NB4 (cell line): ENCODE results near the gene ITGB4.
A peak's percentile ranks its signal among the peaks of the same experiment; 100 is the strongest.

Experiments used
- DNase-seq: peaks from one replicate; pipeline ENCODE4 v3.0.0; 2010; ENCODE audit warnings: low read depth
- H3K4me3 ChIP-seq: one replicate; pipeline ENCODE4 v1.5.1; 2011; ENCODE audit warnings: mild to moderate bottlenecking, low read depth, low read length, moderate library complexity
- CTCF ChIP-seq: IDR thresholded peaks from one replicate; pipeline ENCODE4 v1.5.1; 2012; ENCODE audit warnings: low read depth, low read length
- MAX ChIP-seq: IDR thresholded peaks from 2 replicates; pipeline ENCODE4 v1.6.1; 2011; ENCODE audit warnings: low read depth, low read length
- MYC ChIP-seq: IDR thresholded peaks from 2 replicates; pipeline ENCODE4 v1.6.1; 2011; ENCODE audit warnings: low read depth, low read length
- POLR2A ChIP-seq: IDR thresholded peaks from 2 replicates; pipeline ENCODE4 v1.6.1; 2011; ENCODE audit warnings: mild to moderate bottlenecking; ENCODE audit not compliant: insufficient read length; ENCODE audit errors: extremely low read depth

The ITGB4 gene

GRCh38 chr17:75771334-75772281, 50.3 kb downstream of the ITGB4 start:
- no peak for TF ChIP-seq CTCF
- H3K4me3 ChIP-seq: no peak overlapping the region
- no peak for DNase-seq

- no peak overlapping the region for H3K4me3 ChIP-seq
- TF ChIP-seq CTCF (no peak), MAX (no peak), POLR2A (no peak), MYC (no peak)
- no peak for DNase-seq
These were observed 52.0 kb downstream of the ITGB4 start for GRCh38 chr17:75773121-75773807.

- DNase-seq: no peak
- TF ChIP-seq CTCF (no peak), POLR2A (no peak), MYC (no peak), MAX (no peak)
- no peak overlapping the region for H3K4me3 ChIP-seq
These were observed 52.7 kb downstream of the ITGB4 start for GRCh38 chr17:75773808-75774470.

- no peak for DNase-seq
- TF ChIP-seq MYC (no peak), MAX (no peak), POLR2A (no peak), CTCF (no peak)
These were observed 53.3 kb downstream of the ITGB4 start for GRCh38 chr17:75774471-75774990.

GRCh38 chr17:75774991-75775668, 53.9 kb downstream of the ITGB4 start:
- no peak for DNase-seq
- no peak overlapping the region for H3K4me3 ChIP-seq
- peak; percentile 15 for TF ChIP-seq POLR2A
- TF ChIP-seq MYC: no peak
- no peak for TF ChIP-seq MAX

More at GRCh38 chr17:75774471-75774990, 53.3 kb downstream of the ITGB4 start:
- no peak overlapping the region for H3K4me3 ChIP-seq
